ENCODE results near the gene DDR2. TPM values are rescaled to one million over a fixed set of nuclear protein-coding genes. Genes with fewer than 3 reads are reported as not detected.
A peak's percentile ranks its signal among the peaks of the same experiment; 100 is the strongest.

The DDR2 gene
- total RNA-seq, 1 donor from 2014 or later: 0.69 TPM

GRCh38 chr1:162757476-162757875, 125.2 kb downstream of the DDR2 start:
- Histone ChIP-seq H3K4me1 (no peaks in the 10 kb centered on the region), H2AFZ (replicated peaks) (no peak overlapping the region), H3K36me3 (no peaks in the 10 kb centered on the region), H3K4me2 (no peak overlapping the region), H3K9ac (no peak overlapping the region), H3K27me3 (no peaks in the 10 kb centered on the region), H3K9me3 (ENCODE audit: low read depth) (no peaks in the 10 kb centered on the region), H3K4me3 (no peak overlapping the region), H3K79me2 (ENCODE audit: low read depth) (no peaks in the 10 kb centered on the region), H3F3A (ENCODE audit: low read depth) (no peaks in the 10 kb centered on the region), H4K20me1 (ENCODE audit: low read depth) (no peaks in the 10 kb centered on the region), H3K27ac (no peak overlapping the region)
- TF ChIP-seq CTCF (IDR thresholded peaks at IDR 0.05): no peak
- TF ChIP-seq EZH2 (IDR thresholded peaks at IDR 0.05): no peak
- TF ChIP-seq EZH2phosphoT487 (IDR thresholded peaks at IDR 0.05): no peak
- peaks cover 5% of the 10 kb centered on the region for H3K27me3 Mint-ChIP-seq (ENCODE audit: insufficient read depth, low read depth)
- no peaks in the 10 kb centered on the region for H3K36me3 Mint-ChIP-seq
- H3K27ac Mint-ChIP-seq: no peak overlapping the region
- H3K9me3 Mint-ChIP-seq: no peaks in the 10 kb centered on the region
- no peak for DNase-seq (ENCODE audit: low spot score)
- H3K4me3 Mint-ChIP-seq: no peak overlapping the region
- no peaks in the 10 kb centered on the region for H3K4me1 Mint-ChIP-seq

GRCh38 chr1:162765788-162766187, 133.5 kb downstream of the DDR2 start:
- Histone ChIP-seq H3F3A (ENCODE audit: low read depth) (no peaks in the 10 kb centered on the region), H3K27me3 (no peaks in the 10 kb centered on the region), H3K4me1 (no peaks in the 10 kb centered on the region), H3K9me3 (ENCODE audit: low read depth) (no peaks in the 10 kb centered on the region), H4K20me1 (ENCODE audit: low read depth) (no peaks in the 10 kb centered on the region), H3K27ac (no peak overlapping the region), H3K36me3 (no peaks in the 10 kb centered on the region), H3K9ac (no peak overlapping the region), H3K79me2 (ENCODE audit: low read depth) (no peaks in the 10 kb centered on the region), H3K4me2 (no peak overlapping the region), H2AFZ (replicated peaks) (no peak overlapping the region), H3K4me3 (no peak overlapping the region)
- Mint-ChIP-seq H3K27ac (no peak overlapping the region), H3K4me1 (no peaks in the 10 kb centered on the region), H3K36me3 (no peaks in the 10 kb centered on the region), H3K27me3 (ENCODE audit: insufficient read depth, low read depth) (no peaks in the 10 kb centered on the region), H3K9me3 (no peaks in the 10 kb centered on the region), H3K4me3 (no peak overlapping the region)
- no peak for TF ChIP-seq EZH2phosphoT487 (IDR thresholded peaks at IDR 0.05)
- TF ChIP-seq EZH2 (IDR thresholded peaks at IDR 0.05): no peak
- DNase-seq (ENCODE audit: low spot score): no peak

- Histone ChIP-seq H3F3A (ENCODE audit: low read depth) (no peaks in the 10 kb centered on the region), H2AFZ (replicated peaks) (no peak overlapping the region), H3K36me3 (no peaks in the 10 kb centered on the region), H3K4me2 (no peak overlapping the region), H3K9me3 (ENCODE audit: low read depth) (no peaks in the 10 kb centered on the region), H4K20me1 (ENCODE audit: low read depth) (no peaks in the 10 kb centered on the region), H3K27me3 (no peaks in the 10 kb centered on the region), H3K4me3 (no peak overlapping the region), H3K79me2 (ENCODE audit: low read depth) (no peaks in the 10 kb centered on the region), H3K4me1 (peaks cover 5% of the 10 kb centered on the region), H3K27ac (no peak overlapping the region), H3K9ac (no peak overlapping the region)
- no peaks in the 10 kb centered on the region for H3K4me1 Mint-ChIP-seq
- no peaks in the 10 kb centered on the region for H3K27me3 Mint-ChIP-seq (ENCODE audit: insufficient read depth, low read depth)
- H3K4me3 Mint-ChIP-seq: no peak overlapping the region
- TF ChIP-seq EZH2 (IDR thresholded peaks at IDR 0.05) (no peak), EZH2phosphoT487 (IDR thresholded peaks at IDR 0.05) (no peak), CTCF (IDR thresholded peaks at IDR 0.05) (no peak)
- H3K27ac Mint-ChIP-seq: no peak overlapping the region
- H3K36me3 Mint-ChIP-seq: no peaks in the 10 kb centered on the region
- no peaks in the 10 kb centered on the region for H3K9me3 Mint-ChIP-seq
- DNase-seq (ENCODE audit: low spot score): no peak
Measured at GRCh38 chr1:162772571-162773154, 140.4 kb downstream of the DDR2 start.

GRCh38 chr1:162774007-162774406, 141.7 kb downstream of the DDR2 start:
- H4K20me1 ChIP-seq (ENCODE audit: low read depth): no peaks in the 10 kb centered on the region
- no peak overlapping the region for H3K27ac Mint-ChIP-seq
- no peaks in the 10 kb centered on the region for H3K36me3 ChIP-seq
- H3K9me3 ChIP-seq (ENCODE audit: low read depth): no peaks in the 10 kb centered on the region
- no peaks in the 10 kb centered on the region for H3K36me3 Mint-ChIP-seq
- H3K4me2 ChIP-seq: no peak overlapping the region
- peaks cover 5% of the 10 kb centered on the region for H3K4me1 ChIP-seq
- H3K9ac ChIP-seq: no peak overlapping the region
- no peaks in the 10 kb centered on the region for H3K4me1 Mint-ChIP-seq
- H3K27me3 ChIP-seq: no peaks in the 10 kb centered on the region
- H3K4me3 ChIP-seq: no peak overlapping the region
- no peaks in the 10 kb centered on the region for H3K79me2 ChIP-seq (ENCODE audit: low read depth)
- peak; percentile 4 for DNase-seq (ENCODE audit: low spot score)
- no peak overlapping the region for H2AFZ ChIP-seq (replicated peaks)
- no peak overlapping the region for H3K4me3 Mint-ChIP-seq
- TF ChIP-seq CTCF (IDR thresholded peaks at IDR 0.05) (no peak), EZH2phosphoT487 (IDR thresholded peaks at IDR 0.05) (no peak), EZH2 (IDR thresholded peaks at IDR 0.05) (no peak)
- no peaks in the 10 kb centered on the region for H3K9me3 Mint-ChIP-seq
- H3K27me3 Mint-ChIP-seq (ENCODE audit: insufficient read depth, low read depth): no peaks in the 10 kb centered on the region
- no peak overlapping the region for H3K27ac ChIP-seq
- no peaks in the 10 kb centered on the region for H3F3A ChIP-seq (ENCODE audit: low read depth)
